Measurements from ENCODE around the gene NOG.

The NOG gene

DNA sequence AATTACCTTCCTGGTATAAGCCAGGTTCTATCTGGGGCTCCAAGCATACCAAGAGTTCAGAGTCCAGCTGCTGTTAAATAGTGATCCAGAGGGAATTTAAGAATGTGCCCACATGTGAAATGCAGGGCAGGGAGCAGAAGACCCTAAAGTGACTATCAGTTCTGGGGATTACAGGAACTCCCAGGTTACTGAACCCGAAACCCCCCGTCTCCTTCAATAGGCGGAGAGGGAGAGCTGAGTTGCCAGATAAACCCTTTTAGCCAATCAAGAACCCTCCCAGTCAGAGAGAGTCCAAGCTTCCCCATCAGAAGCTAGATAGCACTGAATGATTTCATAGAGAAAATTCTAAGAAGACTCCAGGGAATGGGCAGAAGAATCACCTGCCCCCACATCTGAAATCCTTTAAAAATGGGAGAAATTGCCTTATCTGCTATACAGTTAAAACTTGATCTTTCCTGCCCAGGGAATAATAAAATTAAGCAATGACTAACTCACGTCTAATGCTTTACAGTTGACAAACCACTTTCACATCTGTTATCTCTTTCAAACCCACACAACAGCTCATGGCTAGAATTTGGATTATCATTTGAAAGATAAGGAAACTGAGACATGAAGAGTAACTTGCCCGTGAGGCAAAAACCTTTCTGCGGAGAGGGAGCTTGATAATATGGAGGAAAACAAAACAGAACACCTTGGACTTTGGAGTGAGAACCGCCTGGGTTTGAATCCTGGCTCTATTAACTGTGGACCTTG lies 10.2 kb downstream of the NOG start:
- no peak overlapping the region for H3K27ac ChIP-seq (ENCODE audit: low read depth, low read length)
- no peak overlapping the region for H3K4me2 ChIP-seq (ENCODE audit: low read length)

GRCh38 chr17:56604691-56605290 lies 11.3 kb downstream of the NOG start:
- DNase-seq, result no peak
- no peak overlapping the region for H2BK15ac ChIP-seq (replicated peaks; ENCODE audit: low read depth)
- H3K27ac ChIP-seq (ENCODE audit: low read depth, low read length), result no peak overlapping the region
- H3K56ac ChIP-seq (ENCODE audit: low read length), result no peak overlapping the region
- no peaks in the 10 kb centered on the region for H3K4me1 ChIP-seq (ENCODE audit: control insufficient read depth, low read depth, low read length)
- H3K4ac ChIP-seq (ENCODE audit: low read depth, low read length), result no peak overlapping the region
- no peaks in the 10 kb centered on the region for H3K36me3 ChIP-seq (ENCODE audit: control insufficient read depth, insufficient read depth, low read length)
- H3K23ac ChIP-seq (ENCODE audit: low read length), result no peak overlapping the region
- no peak overlapping the region for H3K4me3 ChIP-seq (ENCODE audit: low read length)
- no peak overlapping the region for H2BK120ac ChIP-seq (ENCODE audit: low read depth, low read length)
- no peaks in the 10 kb centered on the region for H3K27me3 ChIP-seq (ENCODE audit: insufficient read depth, low read length, poor library complexity)
- no peak overlapping the region for H4K5ac ChIP-seq (ENCODE audit: low read length)
- WGBS (ENCODE audit: extremely low coverage, insufficient coverage, low lambda C conversion rate), result no CpG with 5 or more reads among the region's 1 CpG
- no peak overlapping the region for H3K9ac ChIP-seq (ENCODE audit: low read length)
- no peaks in the 10 kb centered on the region for H3K79me2 ChIP-seq (ENCODE audit: control insufficient read depth, insufficient read depth, low read length)
- H2AK5ac ChIP-seq (ENCODE audit: low read length), result no peak overlapping the region
- H3K79me1 ChIP-seq (ENCODE audit: low read length), result no peaks in the 10 kb centered on the region
- no peak overlapping the region for H3K4me2 ChIP-seq (ENCODE audit: low read length)
- H4K8ac ChIP-seq (ENCODE audit: low read depth, low read length), result no peak overlapping the region
- no peak overlapping the region for H3K18ac ChIP-seq (ENCODE audit: low read length)
- no peak overlapping the region for H2BK5ac ChIP-seq (ENCODE audit: low read length)

More for the DNA sequence above, 10.2 kb downstream of the NOG start:
- Histone ChIP-seq H2BK15ac (replicated peaks; ENCODE audit: low read depth) (no peak overlapping the region), H2AK5ac (ENCODE audit: low read length) (no peak overlapping the region), H3K4ac (ENCODE audit: low read depth, low read length) (no peak overlapping the region), H3K9ac (ENCODE audit: low read length) (no peak overlapping the region), H4K8ac (ENCODE audit: low read depth, low read length) (no peak overlapping the region), H3K4me1 (ENCODE audit: control insufficient read depth, low read depth, low read length) (no peaks in the 10 kb centered on the region), H3K27me3 (ENCODE audit: insufficient read depth, low read length, poor library complexity) (no peaks in the 10 kb centered on the region), H3K4me3 (ENCODE audit: low read length) (no peak overlapping the region), H3K36me3 (ENCODE audit: control insufficient read depth, insufficient read depth, low read length) (no peaks in the 10 kb centered on the region), H2BK5ac (ENCODE audit: low read length) (no peak overlapping the region), H4K5ac (ENCODE audit: low read length) (no peak overlapping the region), H3K79me2 (ENCODE audit: control insufficient read depth, insufficient read depth, low read length) (no peaks in the 10 kb centered on the region), H3K23ac (ENCODE audit: low read length) (no peak overlapping the region), H2BK120ac (ENCODE audit: low read depth, low read length) (no peak overlapping the region), H3K56ac (ENCODE audit: low read length) (no peak overlapping the region), H3K18ac (ENCODE audit: low read length) (no peak overlapping the region), H3K79me1 (ENCODE audit: low read length) (no peaks in the 10 kb centered on the region)
- WGBS (ENCODE audit: extremely low coverage, insufficient coverage, low lambda C conversion rate), result no CpG with 5 or more reads among the region's 7 CpGs
- DNase-seq, result no peak

GRCh38 chr17:56608944-56609343 lies 15.4 kb downstream of the NOG start:
- no peak for DNase-seq
- H3K4ac ChIP-seq (ENCODE audit: low read depth, low read length), result no peak overlapping the region
- no peak overlapping the region for H2BK120ac ChIP-seq (ENCODE audit: low read depth, low read length)
- no peak overlapping the region for H3K27ac ChIP-seq (ENCODE audit: low read depth, low read length)
- H3K79me2 ChIP-seq (ENCODE audit: control insufficient read depth, insufficient read depth, low read length), result no peaks in the 10 kb centered on the region
- H3K4me1 ChIP-seq (ENCODE audit: control insufficient read depth, low read depth, low read length), result no peaks in the 10 kb centered on the region
- H3K23ac ChIP-seq (ENCODE audit: low read length), result no peak overlapping the region
- H3K27me3 ChIP-seq (ENCODE audit: insufficient read depth, low read length, poor library complexity), result no peaks in the 10 kb centered on the region
- H3K56ac ChIP-seq (ENCODE audit: low read length), result no peak overlapping the region
- no CpG with 5 or more reads among the region's 4 CpGs for WGBS (ENCODE audit: extremely low coverage, insufficient coverage, low lambda C conversion rate)
- no peaks in the 10 kb centered on the region for H3K79me1 ChIP-seq (ENCODE audit: low read length)
- H3K4me2 ChIP-seq (ENCODE audit: low read length), result no peak overlapping the region
- H4K5ac ChIP-seq (ENCODE audit: low read length), result no peak overlapping the region
- no peak overlapping the region for H4K8ac ChIP-seq (ENCODE audit: low read depth, low read length)
- no peak overlapping the region for H3K18ac ChIP-seq (ENCODE audit: low read length)
- H2AK5ac ChIP-seq (ENCODE audit: low read length), result no peak overlapping the region
- no peak overlapping the region for H2BK5ac ChIP-seq (ENCODE audit: low read length)
- H3K4me3 ChIP-seq (ENCODE audit: low read length), result no peak overlapping the region
- H3K9ac ChIP-seq (ENCODE audit: low read length), result no peak overlapping the region
- H3K36me3 ChIP-seq (ENCODE audit: control insufficient read depth, insufficient read depth, low read length), result no peaks in the 10 kb centered on the region
- no peak overlapping the region for H2BK15ac ChIP-seq (replicated peaks; ENCODE audit: low read depth)

GRCh38 chr17:56610321-56610720 lies 16.8 kb downstream of the NOG start:
- H3K4ac ChIP-seq (ENCODE audit: low read depth, low read length), result no peak overlapping the region
- H2BK120ac ChIP-seq (ENCODE audit: low read depth, low read length), result no peak overlapping the region
- H3K9ac ChIP-seq (ENCODE audit: low read length), result no peak overlapping the region
- no peak for DNase-seq
- no peak overlapping the region for H3K27ac ChIP-seq (ENCODE audit: low read depth, low read length)
- no peak overlapping the region for H2AK5ac ChIP-seq (ENCODE audit: low read length)
- H3K4me2 ChIP-seq (ENCODE audit: low read length), result no peak overlapping the region
- no peaks in the 10 kb centered on the region for H3K27me3 ChIP-seq (ENCODE audit: insufficient read depth, low read length, poor library complexity)
- H3K4me1 ChIP-seq (ENCODE audit: control insufficient read depth, low read depth, low read length), result no peaks in the 10 kb centered on the region
- no CpG with 5 or more reads among the region's 3 CpGs for WGBS (ENCODE audit: extremely low coverage, insufficient coverage, low lambda C conversion rate)
- no peaks in the 10 kb centered on the region for H3K79me1 ChIP-seq (ENCODE audit: low read length)
- H2BK5ac ChIP-seq (ENCODE audit: low read length), result no peak overlapping the region
- H2BK15ac ChIP-seq (replicated peaks; ENCODE audit: low read depth), result no peak overlapping the region
- no peaks in the 10 kb centered on the region for H3K79me2 ChIP-seq (ENCODE audit: control insufficient read depth, insufficient read depth, low read length)
- no peak overlapping the region for H4K8ac ChIP-seq (ENCODE audit: low read depth, low read length)
- H3K56ac ChIP-seq (ENCODE audit: low read length), result no peak overlapping the region
- H3K18ac ChIP-seq (ENCODE audit: low read length), result no peak overlapping the region
- H3K4me3 ChIP-seq (ENCODE audit: low read length), result no peak overlapping the region
- H4K5ac ChIP-seq (ENCODE audit: low read length), result no peak overlapping the region
- no peak overlapping the region for H3K23ac ChIP-seq (ENCODE audit: low read length)
- no peaks in the 10 kb centered on the region for H3K36me3 ChIP-seq (ENCODE audit: control insufficient read depth, insufficient read depth, low read length)

GRCh38 chr17:56613131-56613530 lies 19.6 kb downstream of the NOG start:
- whole genome bisulfite sequencing (ENCODE audit: extremely low coverage, insufficient coverage, low lambda C conversion rate), result no CpG with 5 or more reads among the region's 2 CpGs
- no peak overlapping the region for H2AK5ac ChIP-seq (ENCODE audit: low read length)
- no peaks in the 10 kb centered on the region for H3K79me1 ChIP-seq (ENCODE audit: low read length)
- H3K27me3 ChIP-seq (ENCODE audit: insufficient read depth, low read length, poor library complexity), result no peaks in the 10 kb centered on the region
- H2BK120ac ChIP-seq (ENCODE audit: low read depth, low read length), result no peak overlapping the region
- no peak overlapping the region for H2BK15ac ChIP-seq (replicated peaks; ENCODE audit: low read depth)
- H3K4me2 ChIP-seq (ENCODE audit: low read length), result no peak overlapping the region
- H3K9ac ChIP-seq (ENCODE audit: low read length), result no peak overlapping the region
- H4K8ac ChIP-seq (ENCODE audit: low read depth, low read length), result no peak overlapping the region
- peak; percentile 51 for DNase-seq
- no peaks in the 10 kb centered on the region for H3K4me1 ChIP-seq (ENCODE audit: control insufficient read depth, low read depth, low read length)
- no peaks in the 10 kb centered on the region for H3K79me2 ChIP-seq (ENCODE audit: control insufficient read depth, insufficient read depth, low read length)
- no peak overlapping the region for H4K5ac ChIP-seq (ENCODE audit: low read length)
- H3K36me3 ChIP-seq (ENCODE audit: control insufficient read depth, insufficient read depth, low read length), result no peaks in the 10 kb centered on the region
- H3K27ac ChIP-seq (ENCODE audit: low read depth, low read length), result no peak overlapping the region
- no peak overlapping the region for H3K56ac ChIP-seq (ENCODE audit: low read length)
- H3K4me3 ChIP-seq (ENCODE audit: low read length), result no peak overlapping the region
- H3K4ac ChIP-seq (ENCODE audit: low read depth, low read length), result no peak overlapping the region
- no peak overlapping the region for H3K18ac ChIP-seq (ENCODE audit: low read length)
- H3K23ac ChIP-seq (ENCODE audit: low read length), result no peak overlapping the region
- H2BK5ac ChIP-seq (ENCODE audit: low read length), result no peak overlapping the region

All from mesendoderm (in vitro differentiated cells).